ENCODE measurements around the gene LSMEM2.
"Not testable (repeated sequence)": the region's sequence is repeated elsewhere in the genome, so short reads cannot be mapped to it uniquely, and the experiment has no call there.

Gene LSMEM2

GRCh38 chr3:50278880-50279224 lies at the start of gene LSMEM2:
Gene LSMEM2, plus strand, starts transcription at chr3:50279087. Its CDS starts 27 bp downstream, at chr3:50279114.
- DNase-seq (ENCODE audit: low spot score) = no peak

DNA sequence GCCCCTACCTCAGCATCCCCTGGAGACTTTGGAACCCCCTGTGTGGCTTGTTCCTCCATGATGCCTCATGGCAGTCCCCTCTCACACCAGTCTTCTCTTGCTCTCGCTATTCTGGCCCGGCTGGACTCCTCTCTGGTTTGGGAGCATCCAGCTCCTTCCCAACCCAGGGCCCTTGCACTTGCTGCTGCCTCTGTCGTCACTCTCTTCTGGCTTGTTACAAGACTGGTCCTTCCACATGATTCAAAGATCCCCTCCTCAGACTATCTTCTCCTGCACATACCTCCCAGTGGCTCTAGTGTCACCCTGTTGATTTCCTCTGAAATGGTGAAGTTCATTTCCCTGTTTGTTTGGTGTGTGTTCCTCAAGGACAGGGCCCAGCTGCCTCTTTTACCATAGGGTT lies 49.4 kb upstream of the LSMEM2 start:
- no peak for DNase-seq (ENCODE audit: low spot score)

DNA sequence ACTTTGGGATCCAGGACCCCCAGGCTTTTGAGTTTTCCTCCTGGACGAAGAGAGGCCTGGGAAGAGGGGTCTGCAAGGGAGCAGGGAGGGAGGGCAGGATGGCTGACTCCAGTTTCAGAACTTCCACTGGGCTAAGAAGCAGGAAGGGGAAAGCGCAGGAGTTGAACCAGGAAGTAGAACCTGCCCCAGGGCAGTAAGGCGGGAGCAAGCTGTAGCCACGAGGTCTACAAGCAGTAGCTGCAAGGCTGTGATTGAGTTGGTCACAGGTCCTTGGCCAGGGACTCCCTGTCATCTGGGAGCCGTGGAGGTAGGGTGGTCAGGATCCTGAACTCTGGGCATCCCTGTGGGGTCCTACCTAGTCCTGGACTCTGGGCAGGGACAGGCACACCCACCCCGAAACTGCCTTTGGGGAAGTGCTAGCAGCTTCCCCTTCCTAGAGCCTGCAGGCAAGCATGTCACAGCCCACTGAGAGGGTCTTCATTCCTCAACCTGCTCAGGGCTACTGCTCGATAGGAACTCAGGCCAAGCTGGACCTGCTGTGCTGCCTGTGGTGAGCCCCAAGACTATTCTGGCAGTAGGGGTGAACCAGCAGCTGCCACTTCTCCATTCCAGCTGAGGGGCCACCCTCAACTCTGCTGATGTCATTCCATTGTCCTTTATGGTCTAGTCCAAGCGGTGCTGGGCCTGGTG lies 48.6 kb upstream of the LSMEM2 start:
- DNase-seq (ENCODE audit: low spot score) = no peak

GRCh38 chr3:50230794-50231125 lies 48.1 kb upstream of the LSMEM2 start:
- DNase-seq (ENCODE audit: low spot score) = no peak

DNA sequence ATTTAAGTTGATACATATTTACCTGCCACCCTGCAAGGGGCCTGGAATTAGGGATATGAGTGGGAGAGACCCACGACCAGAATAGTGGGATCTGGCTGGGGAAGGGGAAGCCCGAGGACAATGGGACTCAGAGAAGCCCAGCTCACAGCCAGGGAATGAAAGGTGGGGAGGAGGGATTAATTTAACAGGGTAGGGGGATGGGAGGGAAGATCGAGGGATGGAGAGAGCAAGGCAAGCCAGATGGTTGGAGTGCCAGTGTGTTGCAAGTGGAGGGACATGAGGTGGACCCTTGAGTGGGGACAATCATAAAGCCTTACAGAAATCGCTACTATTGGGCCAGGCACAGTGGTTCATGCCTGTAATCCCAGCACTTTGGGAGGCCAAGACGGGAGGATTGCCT lies 47.3 kb upstream of the LSMEM2 start:
- no peak for DNase-seq (ENCODE audit: low spot score)

DNA sequence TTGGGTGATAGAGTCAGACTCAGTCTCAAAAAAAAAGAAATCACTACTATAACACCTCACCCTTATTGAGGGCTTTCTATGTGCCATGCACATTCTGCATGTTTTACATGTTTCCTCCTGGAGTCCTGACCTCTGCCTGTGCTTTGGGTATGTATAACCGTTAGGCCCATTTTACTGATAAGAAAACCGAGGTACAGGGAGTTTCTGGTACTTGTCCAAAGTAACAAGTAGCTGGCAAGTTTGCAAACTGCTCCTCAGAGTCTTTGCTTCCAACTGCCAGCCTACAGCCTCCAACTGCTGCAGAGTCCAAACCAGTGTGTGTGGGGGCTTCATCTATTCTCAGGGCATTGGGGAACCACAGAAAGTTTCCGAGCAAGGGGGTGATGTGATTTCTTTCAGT lies 46.6 kb upstream of the LSMEM2 start:
- DNase-seq (ENCODE audit: low spot score) = no peak

- no peak for DNase-seq (ENCODE audit: low spot score)
These were observed 45.7 kb upstream of the LSMEM2 start for GRCh38 chr3:50233176-50233575.

- DNase-seq (ENCODE audit: low spot score) = peak; percentile 96
These were observed 43.0 kb upstream of the LSMEM2 start, which contains the start of gene GNAI2 for GRCh38 chr3:50235716-50236483. Gene GNAI2, plus strand, starts transcription at chr3:50236204. Its CDS starts 132 bp downstream, at chr3:50236336.

GRCh38 chr3:50236484-50237132 lies 42.3 kb upstream of the LSMEM2 start:
- no peak for DNase-seq (ENCODE audit: low spot score)

DNA sequence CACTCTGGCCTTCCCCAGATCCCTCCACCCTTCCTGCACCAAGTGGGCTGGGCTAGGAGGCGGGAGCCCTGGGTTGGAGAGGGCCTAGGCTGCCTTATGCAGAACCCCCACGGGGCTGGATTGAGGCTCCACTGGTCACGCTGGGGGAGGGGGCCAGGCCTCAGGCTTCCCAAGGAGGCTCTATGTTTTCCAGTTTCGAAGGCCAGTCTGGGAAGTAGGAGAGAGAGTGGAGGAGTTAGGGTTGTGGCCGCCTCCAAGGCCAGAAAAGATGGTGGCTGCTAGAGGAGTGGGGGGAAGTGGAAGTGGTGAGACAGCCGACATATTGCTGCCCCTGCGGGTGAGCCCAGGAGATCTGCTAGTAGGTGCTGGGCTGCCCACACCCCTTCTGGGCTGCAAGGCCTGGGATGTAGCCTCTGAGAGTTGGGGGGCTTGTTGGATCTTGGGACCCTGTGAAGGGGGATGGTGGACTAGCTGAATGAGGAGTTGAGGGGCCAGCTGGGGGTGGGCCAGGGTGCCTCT lies 41.7 kb upstream of the LSMEM2 start:
- DNase-seq (ENCODE audit: low spot score) = no peak

GRCh38 chr3:50237754-50238548 lies 40.9 kb upstream of the LSMEM2 start:
- DNase-seq (ENCODE audit: low spot score) = peak; percentile 61

GRCh38 chr3:50238549-50239026 lies 40.3 kb upstream of the LSMEM2 start:
- no peak for DNase-seq (ENCODE audit: low spot score)

GRCh38 chr3:50239649-50240048 lies 39.2 kb upstream of the LSMEM2 start:
- no peak for DNase-seq (ENCODE audit: low spot score)

- peak; percentile 69 for DNase-seq (ENCODE audit: low spot score)
These were observed 37.7 kb upstream of the LSMEM2 start for GRCh38 chr3:50241163-50241562.

- no peak for DNase-seq (ENCODE audit: low spot score)
These were observed 37.0 kb upstream of the LSMEM2 start for GRCh38 chr3:50241713-50242380.

DNA sequence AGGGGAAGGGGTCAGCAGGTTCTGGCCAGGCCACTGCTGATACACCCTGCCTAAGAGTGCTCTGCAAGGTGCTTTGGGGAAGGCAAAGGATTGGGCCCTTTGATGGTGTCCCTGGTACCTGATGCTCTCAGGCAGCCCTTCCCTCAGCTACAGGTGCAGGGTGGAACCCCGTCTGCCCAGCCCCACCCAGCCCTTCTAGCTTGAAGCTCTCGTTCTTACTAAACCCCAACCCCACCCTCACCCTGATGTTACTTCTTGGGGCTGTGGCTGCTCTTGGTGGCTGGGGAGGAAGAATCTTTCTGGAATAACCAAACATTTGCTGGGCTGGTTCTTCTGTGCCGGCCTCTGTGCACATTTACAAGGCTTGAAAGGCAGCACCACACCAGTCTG lies 36.5 kb upstream of the LSMEM2 start:
- no peak for DNase-seq (ENCODE audit: low spot score)

DNA sequence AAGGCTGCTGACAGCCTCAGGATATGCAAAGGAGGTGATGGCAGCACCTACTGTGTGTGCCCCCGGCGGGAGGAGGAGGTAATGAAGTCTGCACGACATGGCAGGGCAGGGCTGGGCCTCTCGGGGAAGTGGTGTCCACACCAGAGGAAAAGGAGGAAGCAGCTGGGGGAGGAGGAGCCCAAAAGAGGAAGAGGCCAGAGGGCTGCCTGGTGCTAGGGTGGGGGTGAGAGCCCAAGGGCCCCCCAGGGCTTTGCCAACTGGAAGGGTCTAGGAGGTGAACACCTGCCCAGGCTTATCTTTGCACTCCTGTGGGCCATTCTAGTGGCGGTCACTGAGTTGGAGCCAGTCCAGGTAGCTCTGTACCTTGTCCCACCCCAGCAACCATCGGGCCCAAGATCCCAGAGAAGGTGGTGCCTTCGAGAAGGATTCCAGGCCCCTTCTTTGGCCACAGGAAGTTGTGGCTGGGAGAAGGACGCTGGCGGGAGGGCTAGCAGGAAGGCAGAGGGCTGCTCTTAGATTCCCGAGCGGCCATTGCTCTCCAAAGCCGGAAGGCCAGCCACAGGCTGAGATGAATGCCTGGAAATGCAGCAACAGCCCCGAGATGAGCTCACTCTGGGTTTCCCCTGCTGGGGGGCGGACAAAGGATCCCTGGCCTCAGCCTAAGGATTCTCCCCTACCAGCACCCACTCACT lies 35.9 kb upstream of the LSMEM2 start:
- no peak for DNase-seq (ENCODE audit: low spot score)

GRCh38 chr3:50243543-50243895 lies 35.4 kb upstream of the LSMEM2 start:
- DNase-seq (ENCODE audit: low spot score) = no peak

GRCh38 chr3:50244813-50245212 lies 34.1 kb upstream of the LSMEM2 start:
- DNase-seq (ENCODE audit: low spot score) = not testable (repeated sequence)

GRCh38 chr3:50245251-50245745 lies 33.6 kb upstream of the LSMEM2 start:
- no peak for DNase-seq (ENCODE audit: low spot score)
